ENCODE measurements around the gene PRSS22. TPM values are rescaled to one million over a fixed set of nuclear protein-coding genes. Genes with fewer than 3 reads are reported as not detected.

The PRSS22 gene
- total and polyA plus RNA-seq, 4 experiments from 2014 or later = 0.39 to 0.42 TPM; not detected in 2

DNA sequence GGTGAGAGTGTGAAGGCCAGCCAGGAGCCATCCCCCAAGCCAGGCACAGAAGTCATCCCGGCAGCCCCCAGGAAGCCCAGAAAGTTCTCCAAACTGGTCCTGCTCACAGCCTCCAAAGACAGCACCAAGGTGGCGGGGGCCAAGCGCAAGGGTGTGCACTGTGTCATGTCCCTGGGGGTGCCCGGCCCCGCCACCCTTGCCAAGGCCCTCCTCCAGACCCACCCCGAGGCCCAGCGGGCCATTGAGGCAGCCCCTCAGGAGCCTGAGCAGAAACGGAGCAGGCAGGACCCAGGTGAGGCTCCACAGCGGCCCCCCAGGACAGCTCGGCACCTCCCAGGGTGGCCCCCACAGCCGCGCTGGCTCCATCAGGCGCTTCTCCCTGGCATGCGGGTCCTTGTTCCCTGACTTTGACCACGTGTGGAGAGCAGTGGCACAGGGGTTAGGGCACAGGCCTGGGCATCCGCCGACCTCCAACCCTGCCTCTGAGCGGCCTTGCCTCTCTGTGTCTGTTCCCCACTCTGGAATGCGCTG lies 38.6 kb upstream of the PRSS22 start:
- H3K27ac Mint-ChIP-seq = no peak overlapping the region
- no peak for DNase-seq
- intact Hi-C loops (cut with micrococcal nuclease) = no loop called here
- ChIA-PET CTCF (ENCODE audit: partially characterized antibody) (interaction anchor here (1.3 kb wide), 1 partner anchor 9 kb away, joined by 5 read pairs; no protein-coding TSS in a partner anchor), POLR2A (ENCODE audit: partially characterized antibody) (interaction anchor here (1.2 kb wide), 1 partner anchor 13 kb away, joined by 4 read pairs; the partner anchor contains the start of gene FLYWCH2)
- H3K4me3 ChIP-seq (ENCODE audit: low read length in 2 of 2) = no peak overlapping the region
- H3K27ac ChIP-seq (ENCODE audit: low read depth, low read length) = no peak overlapping the region
- H3K4me3 Mint-ChIP-seq = no peak overlapping the region
- no peaks in the 10 kb centered on the region for H3K4me1 ChIP-seq (ENCODE audit: insufficient read depth, low read length)
- no peaks in the 10 kb centered on the region for H3K27me3 ChIP-seq (ENCODE audit: insufficient read depth, low read length)
- no peaks in the 10 kb centered on the region for H3K36me3 ChIP-seq (ENCODE audit: insufficient read depth, low read length)
- H3K27me3 Mint-ChIP-seq = no peaks in the 10 kb centered on the region
- no peaks in the 10 kb centered on the region for H3K9me3 ChIP-seq (ENCODE audit: control insufficient read depth in 1 of 2, low read length in 2 of 2)
- no peaks in the 10 kb centered on the region for H3K4me1 Mint-ChIP-seq
- peaks cover 0 to 2% of the 10 kb centered on the region in 2 donors for H3K36me3 Mint-ChIP-seq
- no peaks in the 10 kb centered on the region for H3K9me3 Mint-ChIP-seq

DNA sequence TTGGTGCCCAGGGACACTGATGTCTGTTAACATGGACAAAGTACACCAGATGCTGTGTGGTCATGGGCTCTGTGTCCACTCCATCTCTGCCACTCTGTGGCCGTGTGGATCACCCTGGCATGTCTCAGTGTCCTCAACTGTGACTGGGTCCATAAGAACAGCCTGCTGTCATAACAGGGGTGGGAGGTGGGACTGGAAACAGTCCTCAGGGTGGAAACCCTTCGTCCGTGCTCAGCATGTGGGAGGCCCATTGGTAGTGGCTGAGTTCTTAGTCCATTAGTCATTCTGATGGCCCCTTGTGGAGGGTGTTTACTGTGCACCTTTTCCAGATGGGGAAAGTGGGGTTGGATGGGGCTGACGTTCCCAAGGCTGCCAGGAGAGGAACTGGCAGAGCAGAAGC lies 37.8 kb upstream of the PRSS22 start:
- DNase-seq = no peak
- no peaks in the 10 kb centered on the region for H3K27me3 Mint-ChIP-seq
- no peak overlapping the region for H3K27ac ChIP-seq (ENCODE audit: low read depth, low read length)
- H3K9me3 Mint-ChIP-seq = no peaks in the 10 kb centered on the region
- peaks cover 0 to 2% of the 10 kb centered on the region in 2 donors for H3K36me3 Mint-ChIP-seq
- H3K9me3 ChIP-seq (ENCODE audit: control insufficient read depth in 1 of 2, low read length in 2 of 2) = no peaks in the 10 kb centered on the region
- no peaks in the 10 kb centered on the region for H3K4me1 ChIP-seq (ENCODE audit: insufficient read depth, low read length)
- H3K27ac Mint-ChIP-seq = no peak overlapping the region
- H3K27me3 ChIP-seq (ENCODE audit: insufficient read depth, low read length) = no peaks in the 10 kb centered on the region
- CTCF ChIA-PET (ENCODE audit: partially characterized antibody) = no interaction called here
- no peaks in the 10 kb centered on the region for H3K36me3 ChIP-seq (ENCODE audit: insufficient read depth, low read length)
- H3K4me1 Mint-ChIP-seq = no peaks in the 10 kb centered on the region
- POLR2A ChIA-PET (ENCODE audit: partially characterized antibody) = no interaction called here
- H3K4me3 Mint-ChIP-seq = no peak overlapping the region
- intact Hi-C loops (cut with micrococcal nuclease) = no loop called here
- no peak overlapping the region for H3K4me3 ChIP-seq (ENCODE audit: low read length in 2 of 2)

- H3K27me3 Mint-ChIP-seq = no peaks in the 10 kb centered on the region
- H3K36me3 Mint-ChIP-seq = peaks cover 0 to 2% of the 10 kb centered on the region in 2 donors
- H3K9me3 ChIP-seq (ENCODE audit: control insufficient read depth in 1 of 2, low read length in 2 of 2) = no peaks in the 10 kb centered on the region
- H3K27ac Mint-ChIP-seq = no peak overlapping the region
- no peak overlapping the region for H3K4me3 Mint-ChIP-seq
- H3K36me3 ChIP-seq (ENCODE audit: insufficient read depth, low read length) = no peaks in the 10 kb centered on the region
- ChIA-PET POLR2A (ENCODE audit: partially characterized antibody) (no interaction called here), CTCF (ENCODE audit: partially characterized antibody) (no interaction called here)
- H3K4me3 ChIP-seq (ENCODE audit: low read length in 2 of 2) = no peak overlapping the region
- H3K4me1 Mint-ChIP-seq = no peaks in the 10 kb centered on the region
- no peaks in the 10 kb centered on the region for H3K9me3 Mint-ChIP-seq
- no peaks in the 10 kb centered on the region for H3K27me3 ChIP-seq (ENCODE audit: insufficient read depth, low read length)
- no peaks in the 10 kb centered on the region for H3K4me1 ChIP-seq (ENCODE audit: insufficient read depth, low read length)
- H3K27ac ChIP-seq (ENCODE audit: low read depth, low read length) = no peak overlapping the region
- no peak for DNase-seq
- intact Hi-C loops (cut with micrococcal nuclease) = no loop called here
Measured at GRCh38 chr16:2894231-2894630, 36.3 kb upstream of the PRSS22 start.

- ChIA-PET POLR2A (ENCODE audit: partially characterized antibody) (interaction anchor here (0.9 to 2.6 kb wide), 12 partner anchors 12 to 833 kb away, joined by 3 to 54 read pairs (median 6); partner anchors contain the start of genes ELOB, FLYWCH1, PRSS27 and SRRM2), CTCF (ENCODE audit: partially characterized antibody) (interaction anchor here (1.0 to 2.3 kb wide), 6 partner anchors 16 to 43 kb away, joined by 3 to 11 read pairs (median 6); no protein-coding TSS in a partner anchor)
- H3K4me3 ChIP-seq (ENCODE audit: low read length in 2 of 2) = peak overlapping the region; percentile 36 to 88
- Mint-ChIP-seq H3K36me3 (peaks cover 0 to 6% of the 10 kb centered on the region in 2 donors), H3K9me3 (no peaks in the 10 kb centered on the region), H3K4me1 (peaks cover 8 to 25% (median 16%) of the 10 kb centered on the region in 4 donors), H3K27me3 (no peaks in the 10 kb centered on the region), H3K27ac (peak overlapping the region; percentile 72 to 88 (median 86)), H3K4me3 (peak overlapping the region; percentile 82 to 93 (median 84))
- no peaks in the 10 kb centered on the region for H3K9me3 ChIP-seq (ENCODE audit: control insufficient read depth in 1 of 2, low read length in 2 of 2)
- intact Hi-C loops (cut with micrococcal nuclease) = loop anchor here (5.0 kb wide), 1 partner anchor 83 kb away; the partner anchor contains the start of gene PAQR4
- peak in 1 of 5 donors; percentile 8 for DNase-seq
- peak overlapping the region; percentile 88 for H3K27ac ChIP-seq (ENCODE audit: low read depth, low read length)
- peaks cover 7% of the 10 kb centered on the region for H3K4me1 ChIP-seq (ENCODE audit: insufficient read depth, low read length)
- H3K36me3 ChIP-seq (ENCODE audit: insufficient read depth, low read length) = no peaks in the 10 kb centered on the region
- H3K27me3 ChIP-seq (ENCODE audit: insufficient read depth, low read length) = no peaks in the 10 kb centered on the region
Measured at GRCh38 chr16:2884041-2884451, 26.1 kb upstream of the PRSS22 start.

GRCh38 chr16:2883458-2883908 lies 25.5 kb upstream of the PRSS22 start:
- Mint-ChIP-seq H3K36me3 (peaks cover 0 to 6% of the 10 kb centered on the region in 2 donors), H3K27me3 (no peaks in the 10 kb centered on the region), H3K27ac (peak overlapping the region; percentile 72 to 88 (median 86)), H3K4me1 (peaks cover 8 to 25% (median 16%) of the 10 kb centered on the region in 4 donors), H3K4me3 (peak overlapping the region; percentile 82 to 93 (median 84)), H3K9me3 (no peaks in the 10 kb centered on the region)
- peak in 1 of 5 donors; percentile 44 for DNase-seq
- Histone ChIP-seq H3K4me3 (ENCODE audit: low read length in 2 of 2) (peak overlapping the region; percentile 36 to 88), H3K4me1 (ENCODE audit: insufficient read depth, low read length) (peaks cover 7% of the 10 kb centered on the region), H3K27ac (ENCODE audit: low read depth, low read length) (peak overlapping the region; percentile 88), H3K36me3 (ENCODE audit: insufficient read depth, low read length) (no peaks in the 10 kb centered on the region), H3K27me3 (ENCODE audit: insufficient read depth, low read length) (no peaks in the 10 kb centered on the region), H3K9me3 (ENCODE audit: control insufficient read depth in 1 of 2, low read length in 2 of 2) (no peaks in the 10 kb centered on the region)
- intact Hi-C loops (cut with micrococcal nuclease) = loop anchor here (1.0 to 5.0 kb wide), 3 partner anchors 21 to 84 kb away; partner anchors contain the start of genes FLYWCH1 and PAQR4
- POLR2A ChIA-PET (ENCODE audit: partially characterized antibody) = interaction anchor here (0.7 to 2.6 kb wide), 22 partner anchors 10 to 834 kb away, joined by 3 to 54 read pairs (median 4); partner anchors contain the start of genes ELOB, FLYWCH1, KCTD5 and PRSS27
- CTCF ChIA-PET (ENCODE audit: partially characterized antibody) = interaction anchor here (0.9 to 2.3 kb wide), 10 partner anchors 13 to 43 kb away, joined by 3 to 11 read pairs (median 5); partner anchors contain the start of gene FLYWCH1

GRCh38 chr16:2882650-2883457 lies 24.9 kb upstream of the PRSS22 start, which contains the start of gene FLYWCH2:
Gene FLYWCH2 (plus strand): TSS chr16:2883215. CDS start chr16:2896450, 13,235 bp downstream.
- Mint-ChIP-seq H3K27me3 (no peaks in the 10 kb centered on the region), H3K9me3 (no peaks in the 10 kb centered on the region), H3K4me1 (peaks cover 8 to 25% (median 16%) of the 10 kb centered on the region in 4 donors), H3K36me3 (peaks cover 0 to 6% of the 10 kb centered on the region in 2 donors), H3K4me3 (peak within 1 kb of the TSS; percentile 90 to 95 (median 92)), H3K27ac (peak within 1 kb of the TSS; percentile 98 to 99 (median 98))
- intact Hi-C loops (cut with micrococcal nuclease) = loop anchor here (1.0 to 5.0 kb wide), 4 partner anchors 15 to 84 kb away; partner anchors contain the start of genes FLYWCH1 and PAQR4
- Histone ChIP-seq H3K4me1 (ENCODE audit: insufficient read depth, low read length) (peaks cover 7% of the 10 kb centered on the region), H3K36me3 (ENCODE audit: insufficient read depth, low read length) (no peaks in the 10 kb centered on the region), H3K27me3 (ENCODE audit: insufficient read depth, low read length) (no peaks in the 10 kb centered on the region), H3K9me3 (ENCODE audit: control insufficient read depth in 1 of 2, low read length in 2 of 2) (no peaks in the 10 kb centered on the region), H3K27ac (ENCODE audit: low read depth, low read length) (peak within 1 kb of the TSS; percentile 88), H3K4me3 (ENCODE audit: low read length in 2 of 2) (peak within 1 kb of the TSS; percentile 61 to 88)
- peak; percentile 99 to 100 (median 100) for DNase-seq
- CTCF ChIA-PET (ENCODE audit: partially characterized antibody) = interaction anchor here (0.7 to 2.3 kb wide), 14 partner anchors 10 to 44 kb away, joined by 3 to 11 read pairs (median 5); partner anchors contain the start of gene FLYWCH1
- POLR2A ChIA-PET (ENCODE audit: partially characterized antibody) = interaction anchor here (0.7 to 2.6 kb wide), 26 partner anchors 10 to 1177 kb away, joined by 3 to 54 read pairs (median 4); partner anchors contain the start of genes ELOB, FLYWCH1, KCTD5 and KREMEN2

Measured in CD4-positive, alpha-beta memory T cell (primary cell).